ENCODE measurements around the gene SPINDOC.

DNA sequence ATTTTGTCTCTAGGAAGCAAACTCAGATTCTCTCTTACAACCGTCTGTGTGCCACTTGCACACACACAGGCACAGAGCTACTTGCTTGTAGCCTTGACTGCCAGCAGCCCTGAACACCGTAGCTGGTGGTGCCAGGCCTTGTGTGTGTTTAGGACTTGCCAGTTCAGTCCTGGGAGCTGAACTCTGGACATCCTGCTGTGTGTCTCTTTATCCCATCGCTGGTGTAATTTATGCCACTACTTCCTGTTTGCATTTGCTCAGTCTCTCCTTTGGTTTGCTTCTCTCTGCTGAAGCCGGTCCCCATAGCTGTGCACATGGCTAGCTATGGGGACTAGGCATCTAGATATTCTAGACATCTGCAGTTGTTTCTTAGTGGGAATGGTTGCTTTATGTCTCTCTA lies 49.7 kb downstream of the SPINDOC start:
- TF ChIP-seq, protein P1, sequence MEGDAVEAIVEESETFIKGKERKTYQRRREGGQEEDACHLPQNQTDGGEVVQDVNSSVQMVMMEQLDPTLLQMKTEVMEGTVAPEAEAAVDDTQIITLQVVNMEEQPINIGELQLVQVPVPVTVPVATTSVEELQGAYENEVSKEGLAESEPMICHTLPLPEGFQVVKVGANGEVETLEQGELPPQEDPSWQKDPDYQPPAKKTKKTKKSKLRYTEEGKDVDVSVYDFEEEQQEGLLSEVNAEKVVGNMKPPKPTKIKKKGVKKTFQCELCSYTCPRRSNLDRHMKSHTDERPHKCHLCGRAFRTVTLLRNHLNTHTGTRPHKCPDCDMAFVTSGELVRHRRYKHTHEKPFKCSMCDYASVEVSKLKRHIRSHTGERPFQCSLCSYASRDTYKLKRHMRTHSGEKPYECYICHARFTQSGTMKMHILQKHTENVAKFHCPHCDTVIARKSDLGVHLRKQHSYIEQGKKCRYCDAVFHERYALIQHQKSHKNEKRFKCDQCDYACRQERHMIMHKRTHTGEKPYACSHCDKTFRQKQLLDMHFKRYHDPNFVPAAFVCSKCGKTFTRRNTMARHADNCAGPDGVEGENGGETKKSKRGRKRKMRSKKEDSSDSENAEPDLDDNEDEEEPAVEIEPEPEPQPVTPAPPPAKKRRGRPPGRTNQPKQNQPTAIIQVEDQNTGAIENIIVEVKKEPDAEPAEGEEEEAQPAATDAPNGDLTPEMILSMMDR (IDR thresholded peaks at IDR 0.05), result no peak
- TF ChIP-seq POLR2A (IDR thresholded peaks at IDR 0.05), result no peak

Measured in prostate gland (tissue), 2 donors.